Lung microvascular endothelial cell (primary cell): ENCODE measurements around the gene CDKAL1. TPM values are rescaled to one million over a fixed set of nuclear protein-coding genes. Genes with fewer than 3 reads are reported as not detected.

Experiments
- DNase-seq, 2 donors: peaks; one replicate each; pipeline versions ENCODE4 v3.0.0 to v3.0.0-alpha.2; 2010; ENCODE audit warnings: low read depth in 2 of 2
- total RNA-seq: library from RNA; depleted of rRNA; stranded (reverse); fragments of >200 nt; gene quantifications from 2 replicates; pipeline ENCODE4 v1.2.1, GENCODE V29; 2014

Gene CDKAL1
- total RNA-seq, 1 donor from 2014 or later, result 17.5 TPM

- DNase-seq, result no peak
These were observed 20.1 kb downstream of the CDKAL1 start for GRCh38 chr6:20554326-20554725.

- DNase-seq, result no peak
These were observed 20.6 kb downstream of the CDKAL1 start for GRCh38 chr6:20554817-20555216.

- peak in 1 of 2 donors; percentile 26 for DNase-seq
These were observed 25.8 kb downstream of the CDKAL1 start for GRCh38 chr6:20559924-20560551.

- no peak for DNase-seq
These were observed 29.1 kb downstream of the CDKAL1 start for GRCh38 chr6:20563377-20563776.

- DNase-seq, result peak; percentile 37 to 56
These were observed 30.0 kb downstream of the CDKAL1 start for GRCh38 chr6:20564269-20564668.

GRCh38 chr6:20564777-20565176 lies 30.5 kb downstream of the CDKAL1 start:
- peak; percentile 55 to 69 for DNase-seq

GRCh38 chr6:20565342-20565741 lies 31.1 kb downstream of the CDKAL1 start:
- DNase-seq, result no peak

GRCh38 chr6:20566109-20566508 lies 31.9 kb downstream of the CDKAL1 start:
- no peak for DNase-seq

- no peak for DNase-seq
These were observed 34.8 kb downstream of the CDKAL1 start for GRCh38 chr6:20569000-20569610.

GRCh38 chr6:20571261-20571660 lies 37.0 kb downstream of the CDKAL1 start:
- no peak for DNase-seq

GRCh38 chr6:20572288-20572687 lies 38.0 kb downstream of the CDKAL1 start:
- DNase-seq, result no peak

- DNase-seq, result peak; percentile 82 to 86
These were observed 38.7 kb downstream of the CDKAL1 start for GRCh38 chr6:20572940-20573339.

GRCh38 chr6:20574355-20574754 lies 40.1 kb downstream of the CDKAL1 start:
- no peak for DNase-seq

GRCh38 chr6:20575125-20575524 lies 40.9 kb downstream of the CDKAL1 start:
- no peak for DNase-seq

- DNase-seq, result peak in 1 of 2 donors; percentile 64
These were observed 41.6 kb downstream of the CDKAL1 start for GRCh38 chr6:20575704-20576451.

GRCh38 chr6:20577173-20577688 lies 43.0 kb downstream of the CDKAL1 start:
- DNase-seq, result no peak

GRCh38 chr6:20581070-20581469 lies 46.8 kb downstream of the CDKAL1 start:
- no peak for DNase-seq

GRCh38 chr6:20582586-20583443 lies 48.6 kb downstream of the CDKAL1 start:
- no peak for DNase-seq

- no peak for DNase-seq
These were observed 49.2 kb downstream of the CDKAL1 start for GRCh38 chr6:20583444-20583800.

- DNase-seq, result peak in 1 of 2 donors; percentile 20
These were observed 50.0 kb downstream of the CDKAL1 start for GRCh38 chr6:20584100-20584731.

GRCh38 chr6:20589266-20589665 lies 55.0 kb downstream of the CDKAL1 start:
- DNase-seq, result peak in 1 of 2 donors; percentile 44
